GM18873 (cell line): ENCODE data around the gene ZNF614.
"Not testable (repeated sequence)": the region's sequence is repeated elsewhere in the genome, so short reads cannot be mapped to it uniquely, and the experiment has no call there.

ENCODE experiments used
- ATAC-seq: cut with Tn5 transposase; IDR thresholded peaks from one replicate; pipeline ENCODE4 v1.9.1; 2021; ENCODE audit warnings: mild to moderate bottlenecking, moderate library complexity, moderate number of reproducible peaks; ENCODE audit not compliant: unreplicated experiment, low FRiP score

Gene ZNF614

GRCh38 chr19:52028027-52028779 is at the start of gene ZNF614:
TSS of gene ZNF614 (minus strand) at chr19:52028379. CDS start at chr19:52025745, 2,634 bp downstream.
- ATAC-seq = peak; percentile 62

DNA sequence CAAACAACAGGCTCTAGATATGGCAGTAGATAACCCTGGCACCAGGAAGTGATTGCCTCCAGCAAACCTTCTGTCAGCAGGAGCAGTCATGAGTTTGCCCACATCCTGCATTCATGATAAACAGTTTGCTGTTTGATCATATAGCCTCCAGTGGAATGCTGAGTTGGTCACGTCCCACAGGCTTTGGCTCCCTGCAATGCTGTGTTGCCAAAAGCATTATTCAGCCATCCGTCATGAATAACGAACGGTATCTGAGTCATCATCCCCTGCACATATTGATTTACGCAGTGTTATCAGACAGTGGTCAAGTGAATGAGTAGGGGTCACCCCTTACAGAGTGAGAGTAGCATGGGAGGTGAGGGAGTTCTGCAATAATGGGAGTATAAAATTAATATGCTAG is 42.3 kb upstream of the ZNF614 start:
- no peak for ATAC-seq

GRCh38 chr19:52069653-52070052 is 41.5 kb upstream of the ZNF614 start:
- ATAC-seq = no peak

- ATAC-seq = no peak
Observed at GRCh38 chr19:52066258-52066863, 38.2 kb upstream of the ZNF614 start.

DNA sequence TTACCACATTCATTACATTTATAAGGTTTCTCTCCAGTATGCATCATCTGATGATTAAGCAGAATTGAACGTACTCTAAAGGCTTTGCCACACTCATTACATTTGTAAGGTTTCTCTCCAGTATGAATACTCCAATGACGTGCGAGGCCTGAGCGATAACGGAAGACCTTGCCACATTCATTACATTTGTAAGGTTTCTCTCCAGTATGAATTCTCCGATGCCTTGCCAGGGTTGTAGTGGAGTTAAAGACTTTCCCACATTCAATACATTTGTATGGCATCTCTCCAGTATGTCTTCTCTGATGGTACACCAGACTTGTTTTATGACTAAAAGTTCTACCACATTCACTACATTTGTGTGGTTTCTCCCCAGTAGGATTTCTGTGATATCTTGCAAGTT is 37.2 kb upstream of the ZNF614 start:
- ATAC-seq = no peak

DNA sequence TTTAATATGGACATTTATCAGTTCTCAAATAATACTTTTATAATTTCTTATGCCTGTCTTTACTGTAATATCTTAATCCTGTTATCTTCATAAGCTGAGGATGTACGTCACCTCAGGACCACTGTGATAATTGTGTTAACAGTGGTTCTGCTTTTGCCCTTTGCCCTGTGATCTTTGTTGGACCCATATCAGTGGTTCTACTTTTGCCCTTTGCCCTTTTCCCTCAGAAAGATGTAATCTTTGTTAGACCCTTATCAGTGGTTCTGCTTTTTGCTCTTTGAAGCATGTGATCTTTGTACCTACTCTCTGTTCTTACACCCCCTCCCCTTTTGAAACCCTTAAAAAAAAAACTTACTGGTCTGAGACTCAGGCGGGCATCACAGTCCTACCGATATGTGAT is 28.3 kb upstream of the ZNF614 start:
- ATAC-seq = not testable (repeated sequence)

DNA sequence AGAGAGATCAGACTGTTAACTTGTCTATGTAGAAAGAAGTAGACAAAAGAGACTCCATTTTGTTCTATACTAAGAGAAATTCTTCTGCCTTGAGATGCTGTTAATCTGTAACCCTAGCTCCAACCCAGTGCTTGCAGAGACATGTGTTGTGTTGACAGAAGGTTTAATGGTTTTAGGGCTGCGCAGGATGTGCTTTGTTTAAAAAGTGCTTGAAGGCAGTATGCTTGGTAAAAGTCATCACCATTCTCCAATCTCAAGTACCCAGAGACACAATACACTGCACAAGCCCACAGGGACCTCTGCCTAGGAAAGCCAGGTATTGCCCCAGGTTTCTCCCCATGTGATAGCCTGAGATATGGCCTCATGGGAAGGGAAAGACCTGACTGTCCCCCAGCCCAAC is 23.6 kb upstream of the ZNF614 start:
- not testable (repeated sequence) for ATAC-seq

DNA sequence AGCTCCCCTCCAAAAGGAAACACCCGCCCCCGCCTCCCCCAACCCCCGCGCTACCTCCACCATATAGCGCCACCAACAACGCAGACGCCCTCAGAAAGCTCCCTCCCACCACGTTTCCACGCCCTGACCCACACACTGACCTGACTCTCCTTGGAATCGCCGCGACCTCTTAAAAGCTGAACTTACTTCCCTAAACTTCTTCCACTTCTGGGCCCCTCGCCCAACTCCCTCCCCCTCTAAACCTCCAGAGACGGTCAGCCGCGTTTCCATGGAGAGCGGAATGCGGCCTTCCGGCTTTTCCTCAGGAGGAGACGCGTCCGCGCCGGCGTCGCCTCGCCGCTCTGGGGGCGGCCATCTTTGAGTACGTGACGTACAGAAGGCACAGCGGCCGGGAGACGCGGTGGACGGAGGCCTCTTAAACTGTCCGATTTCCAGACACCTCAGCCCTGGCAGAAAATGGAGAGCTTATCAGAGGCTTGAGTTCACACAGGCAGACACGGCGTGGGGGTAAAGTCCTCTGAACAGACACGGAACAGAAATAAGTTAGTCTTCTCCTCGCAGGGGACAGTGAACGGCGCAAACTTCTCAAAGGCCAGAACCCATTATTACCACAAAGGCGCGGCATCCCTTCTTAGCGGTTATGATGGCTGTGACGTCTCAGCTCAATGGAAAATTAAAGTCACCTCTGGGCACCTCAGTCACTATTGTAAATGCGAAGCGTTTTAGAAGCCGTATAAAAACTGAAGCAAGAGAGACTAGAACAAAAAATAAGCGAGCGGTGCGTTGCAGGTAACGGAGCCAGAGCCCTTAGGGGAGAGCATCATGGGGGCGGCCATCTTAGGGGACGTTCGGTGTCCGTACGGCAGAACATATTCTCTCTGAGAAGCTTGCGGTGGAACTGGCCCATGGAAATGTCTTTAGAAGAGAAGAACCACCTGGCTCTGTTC is 20.6 kb upstream of the ZNF614 start, which contains the start of gene ZNF432:
TSS of gene ZNF432 (minus strand) at position 284 of the 947 bp plus-strand sequence. CDS start 1,970 bp downstream, outside the sequence.
- peak; percentile 62 for ATAC-seq

- ATAC-seq = no peak
Observed at GRCh38 chr19:52039169-52039568, 11.0 kb upstream of the ZNF614 start.

GRCh38 chr19:52034051-52034728 is 6.0 kb upstream of the ZNF614 start:
- ATAC-seq = no peak

DNA sequence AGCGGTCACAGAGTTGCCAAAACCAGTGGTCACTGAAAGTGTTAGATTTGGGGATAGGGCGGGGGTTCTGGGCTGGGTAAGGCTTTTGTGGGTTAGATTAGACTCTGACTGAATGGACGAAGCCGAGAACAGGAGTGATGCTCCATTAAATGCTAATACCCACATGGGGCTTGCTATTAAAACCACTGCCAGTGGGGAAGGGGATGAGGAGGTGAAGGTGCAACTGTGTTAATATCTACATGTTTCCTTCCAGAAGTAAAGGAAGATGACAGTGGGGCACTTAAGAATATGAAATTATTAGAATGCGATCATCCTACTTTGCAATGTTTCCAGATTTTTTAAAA is 573 bp upstream of the ZNF614 start:
- no peak for ATAC-seq

DNA sequence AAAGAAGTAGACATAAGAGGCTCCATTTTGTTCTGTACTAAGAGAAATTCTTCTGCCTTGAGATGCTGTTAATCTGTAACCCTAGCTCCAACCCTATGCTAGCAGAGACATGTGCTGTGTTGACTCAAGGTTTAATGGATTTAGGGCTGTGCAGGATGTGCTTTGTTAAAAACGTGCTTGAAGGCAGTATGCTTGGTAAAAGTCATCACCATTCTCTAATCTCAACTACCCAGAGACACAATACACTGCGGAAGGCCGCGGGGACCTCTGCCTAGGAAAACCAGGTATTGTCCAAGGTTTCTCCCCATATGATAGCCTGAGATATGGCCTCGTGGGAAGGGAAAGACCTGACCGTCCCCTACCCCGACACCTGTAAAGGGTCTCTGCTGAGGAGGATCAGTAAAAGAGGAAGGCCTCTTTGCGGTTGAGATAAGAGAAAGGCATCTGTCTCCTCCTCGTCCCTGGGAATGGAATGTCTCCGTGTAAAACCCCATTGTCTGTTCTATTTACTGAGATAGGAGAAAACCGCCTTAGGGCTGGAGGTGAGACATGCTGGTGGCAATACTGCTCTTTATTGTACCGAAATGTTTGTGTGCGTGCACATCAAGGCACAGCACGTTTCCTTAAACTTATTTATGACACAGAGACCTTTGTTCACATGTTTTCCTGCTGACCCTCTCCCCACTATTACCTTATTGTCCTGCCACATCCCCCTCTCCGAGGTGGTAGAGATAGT is 1.8 kb downstream of the ZNF614 start:
- ATAC-seq = not testable (repeated sequence)

DNA sequence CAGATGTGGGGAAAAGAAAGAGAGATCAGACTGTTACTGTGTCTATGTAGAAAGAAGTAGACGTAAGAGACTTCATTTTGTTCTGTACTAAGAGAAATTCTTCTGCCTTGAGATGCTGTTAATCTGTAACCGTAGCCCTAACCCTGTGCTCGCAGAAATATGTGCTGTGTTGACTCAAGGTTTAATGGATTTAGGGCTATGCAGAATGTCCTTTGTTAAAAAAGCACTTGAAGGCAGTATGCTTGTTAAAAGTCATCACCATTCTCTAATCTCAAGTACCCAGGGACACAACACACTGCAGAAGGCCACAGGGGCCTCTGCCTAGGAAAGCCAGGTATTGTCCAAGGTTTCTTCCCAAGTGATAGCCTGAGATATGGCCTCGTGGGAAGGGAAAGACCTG is 3.7 kb downstream of the ZNF614 start:
- ATAC-seq = not testable (repeated sequence)

DNA sequence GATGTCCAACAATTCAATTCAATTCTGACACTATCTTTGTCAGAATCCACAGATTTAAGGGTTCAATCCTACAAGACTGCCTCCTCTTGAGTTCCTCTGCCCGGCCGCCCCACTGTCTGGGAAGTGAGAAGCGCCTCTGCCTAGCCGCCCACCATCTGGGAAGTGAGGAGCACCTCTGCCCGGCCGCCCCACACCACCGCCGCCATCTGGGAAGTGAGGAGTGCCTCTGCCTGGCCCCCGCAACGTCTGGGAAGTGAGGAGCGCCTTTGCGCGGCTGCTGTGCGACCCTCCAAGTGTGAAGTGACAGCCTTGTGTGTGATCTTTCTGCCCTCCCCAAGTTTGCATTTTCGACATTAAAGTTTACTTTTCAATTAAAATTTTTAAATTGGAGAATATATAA is 6.0 kb downstream of the ZNF614 start:
- ATAC-seq = no peak

DNA sequence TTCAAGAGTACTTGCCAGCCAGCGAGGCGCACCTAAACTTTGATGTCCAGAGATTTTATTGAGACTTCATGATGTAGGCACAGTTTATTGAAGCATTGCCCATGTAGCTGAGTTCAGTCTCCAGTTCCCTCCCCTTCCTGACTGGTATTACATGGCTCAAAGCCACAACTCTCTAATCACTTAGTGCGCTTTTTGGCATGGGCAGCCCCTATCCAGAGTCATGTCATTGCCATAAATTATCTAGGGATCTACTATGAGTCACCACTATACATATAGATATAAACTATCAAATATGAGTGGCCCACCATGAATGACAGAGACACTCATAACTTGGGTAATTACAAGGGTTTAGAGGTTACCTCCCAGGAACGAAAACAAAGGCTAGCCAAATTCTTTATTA is 7.7 kb downstream of the ZNF614 start:
- ATAC-seq = no peak

- no peak for ATAC-seq
Observed at GRCh38 chr19:52010674-52011073, 17.5 kb downstream of the ZNF614 start.

GRCh38 chr19:52007806-52008557 is 20.2 kb downstream of the ZNF614 start, which contains the start of gene ZNF615:
TSS of gene ZNF615 (minus strand) at chr19:52008211. CDS start at chr19:52003711, 4,500 bp downstream.
- ATAC-seq = peak; percentile 60

GRCh38 chr19:52007451-52007805 is 20.8 kb downstream of the ZNF614 start:
- peak; percentile 6 for ATAC-seq

- ATAC-seq = no peak
Observed at GRCh38 chr19:51994048-51994644, 34.0 kb downstream of the ZNF614 start.
